Retinal pigment epithelial cell (primary cell): ENCODE measurements around the gene LSM11.

Source experiments
- DNase-seq: peaks from one replicate; pipeline ENCODE4 v3.0.0-alpha.2; 2010; ENCODE audit warnings: low read depth
- H3K4me3 ChIP-seq: 2 replicates; pipeline ENCODE4 v1.5.1; 2011; ENCODE audit warnings: mild to moderate bottlenecking, low read length, control low read depth, moderate library complexity
- TF ChIP-seq, protein P1 (sequence below): conservative IDR thresholded peaks from 2 replicates; pipeline ENCODE4 v1.5.1; 2011; ENCODE audit warnings: low read depth, low read length, control low read depth, inconsistent platforms

LSM11 gene

DNA sequence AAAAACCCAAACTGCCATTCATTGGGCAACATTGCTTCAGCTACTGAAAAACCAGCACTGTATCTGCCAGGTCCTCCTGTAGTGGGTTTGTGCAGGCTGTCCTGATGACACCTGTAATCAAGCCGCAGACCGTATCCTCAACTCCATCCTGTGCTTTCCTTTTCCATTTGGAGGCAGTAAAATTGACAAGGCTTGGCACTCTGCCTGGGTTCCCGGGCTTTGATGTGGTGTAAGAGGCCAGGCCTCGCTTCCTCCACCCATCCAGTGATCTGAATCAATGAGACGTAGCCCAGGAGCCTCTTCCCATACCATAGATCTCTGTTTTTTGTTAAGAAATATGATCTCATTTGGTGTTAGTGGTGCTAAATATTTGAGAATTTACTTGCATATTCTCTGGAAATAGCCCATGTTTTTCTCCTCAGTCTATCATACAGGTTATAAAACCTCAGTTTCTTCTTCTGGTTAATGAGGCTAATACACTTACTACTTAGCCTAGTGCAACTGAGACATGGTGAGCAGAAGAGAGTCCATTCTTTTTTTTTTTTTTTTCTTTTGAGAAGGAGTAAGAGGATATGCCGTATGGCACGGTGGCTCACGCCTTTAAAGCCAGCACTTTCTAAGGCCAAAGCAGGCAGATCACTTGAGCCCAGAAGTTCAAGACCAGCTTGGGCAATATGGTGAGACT lies 34.8 kb downstream of the LSM11 start:
- no peak for DNase-seq
- H3K4me3 ChIP-seq = no peak overlapping the region
- TF ChIP-seq, protein P1, sequence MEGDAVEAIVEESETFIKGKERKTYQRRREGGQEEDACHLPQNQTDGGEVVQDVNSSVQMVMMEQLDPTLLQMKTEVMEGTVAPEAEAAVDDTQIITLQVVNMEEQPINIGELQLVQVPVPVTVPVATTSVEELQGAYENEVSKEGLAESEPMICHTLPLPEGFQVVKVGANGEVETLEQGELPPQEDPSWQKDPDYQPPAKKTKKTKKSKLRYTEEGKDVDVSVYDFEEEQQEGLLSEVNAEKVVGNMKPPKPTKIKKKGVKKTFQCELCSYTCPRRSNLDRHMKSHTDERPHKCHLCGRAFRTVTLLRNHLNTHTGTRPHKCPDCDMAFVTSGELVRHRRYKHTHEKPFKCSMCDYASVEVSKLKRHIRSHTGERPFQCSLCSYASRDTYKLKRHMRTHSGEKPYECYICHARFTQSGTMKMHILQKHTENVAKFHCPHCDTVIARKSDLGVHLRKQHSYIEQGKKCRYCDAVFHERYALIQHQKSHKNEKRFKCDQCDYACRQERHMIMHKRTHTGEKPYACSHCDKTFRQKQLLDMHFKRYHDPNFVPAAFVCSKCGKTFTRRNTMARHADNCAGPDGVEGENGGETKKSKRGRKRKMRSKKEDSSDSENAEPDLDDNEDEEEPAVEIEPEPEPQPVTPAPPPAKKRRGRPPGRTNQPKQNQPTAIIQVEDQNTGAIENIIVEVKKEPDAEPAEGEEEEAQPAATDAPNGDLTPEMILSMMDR = no peak

DNA sequence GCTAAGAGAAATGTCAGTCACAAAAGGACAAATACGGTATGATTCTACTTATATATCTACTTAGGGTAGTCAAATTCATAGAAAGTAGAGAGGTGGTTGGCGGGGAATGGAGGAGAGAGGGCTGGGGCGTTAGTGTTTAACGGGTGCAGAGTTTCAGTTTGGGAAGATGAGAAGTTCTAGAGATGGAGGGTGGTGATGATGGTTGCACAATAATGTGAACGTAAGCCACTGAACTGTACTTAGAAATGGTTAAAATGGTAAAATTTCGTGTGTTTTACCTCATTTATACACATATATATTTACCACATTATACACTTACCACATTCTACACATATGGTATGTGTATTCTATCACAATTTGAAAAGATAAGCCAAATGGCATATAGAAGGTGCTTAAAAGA lies 35.7 kb downstream of the LSM11 start:
- DNase-seq = no peak
- TF ChIP-seq, protein P1 = no peak
- H3K4me3 ChIP-seq = no peak overlapping the region

DNA sequence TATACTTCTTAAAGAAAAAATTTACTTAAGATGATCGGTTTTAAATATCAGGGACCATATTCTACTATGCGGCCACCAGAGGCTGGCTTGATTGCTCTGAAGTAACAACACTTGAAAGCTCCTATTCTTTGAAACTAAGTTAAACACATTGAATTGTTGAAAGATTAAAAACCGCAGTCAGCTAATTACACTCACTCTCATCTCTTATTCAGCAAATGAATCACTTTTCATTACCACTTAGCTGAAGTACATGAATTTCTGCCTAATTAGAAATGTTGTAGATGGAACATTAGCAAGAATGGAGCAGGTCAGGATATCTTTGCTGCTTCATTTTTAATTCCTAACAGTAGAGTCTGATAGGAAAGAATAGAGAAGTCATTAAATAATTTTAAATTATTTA lies 42.3 kb downstream of the LSM11 start:
- peak; percentile 39 for DNase-seq
- TF ChIP-seq, protein P1 = peak; percentile 19
- H3K4me3 ChIP-seq = no peak overlapping the region

DNA sequence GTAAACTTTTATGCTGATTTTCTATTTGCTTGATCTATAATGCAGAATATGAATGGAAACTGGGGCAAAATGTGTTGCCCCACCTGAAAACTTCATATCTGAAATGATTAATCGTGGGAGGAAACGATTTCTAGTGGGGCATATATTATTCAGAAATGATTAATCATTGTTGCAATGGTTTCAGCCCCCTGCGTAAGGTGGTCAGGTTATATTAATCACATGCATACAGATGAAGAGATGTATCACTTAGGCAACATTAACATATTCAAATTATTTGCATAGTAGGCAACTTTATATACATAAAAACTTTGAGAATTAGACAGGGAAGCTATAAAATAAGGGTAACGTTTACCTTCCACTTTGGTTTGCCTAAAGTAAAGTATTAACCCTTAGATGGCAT lies 49.8 kb downstream of the LSM11 start:
- DNase-seq = no peak
- H3K4me3 ChIP-seq = no peak overlapping the region
- TF ChIP-seq, protein P1 = no peak

DNA sequence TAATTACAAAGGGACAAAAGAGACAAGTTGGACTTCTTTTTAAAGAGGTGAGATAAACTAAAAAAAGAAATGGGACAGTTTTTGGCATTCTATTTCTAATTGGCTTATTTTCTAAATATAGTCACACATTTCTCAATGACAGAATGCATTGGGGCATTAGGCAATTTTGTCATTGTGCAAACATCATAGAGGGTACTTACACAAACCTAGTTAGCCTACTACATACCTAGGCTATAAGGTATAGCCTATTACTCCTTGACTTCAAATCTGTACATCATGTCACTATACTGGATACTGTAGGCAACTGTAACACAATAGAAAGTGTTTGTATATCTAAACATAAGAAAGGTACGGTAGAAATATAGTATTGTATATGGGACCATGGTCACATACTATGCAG lies 56.1 kb downstream of the LSM11 start:
- TF ChIP-seq, protein P1 = no peak
- no peak overlapping the region for H3K4me3 ChIP-seq
- DNase-seq = no peak

DNA sequence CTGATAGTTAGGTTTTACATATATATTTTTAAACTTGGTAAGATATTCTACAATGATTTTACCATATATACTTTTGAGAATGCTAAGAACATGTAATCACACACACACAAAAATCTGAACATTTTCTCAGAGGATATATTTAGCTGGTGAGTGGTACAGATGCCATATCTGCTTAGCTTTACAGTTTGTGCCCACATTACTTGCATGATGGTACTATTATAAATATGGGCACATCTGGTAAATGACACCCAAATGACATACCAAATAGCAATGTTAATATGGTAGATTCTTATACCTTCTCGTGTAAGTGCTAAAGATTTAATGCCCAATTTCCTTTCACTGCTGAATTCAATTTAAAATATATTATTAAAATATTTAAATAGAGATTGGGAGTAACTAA lies 56.6 kb downstream of the LSM11 start:
- TF ChIP-seq, protein P1 = no peak
- no peak for DNase-seq
- no peak overlapping the region for H3K4me3 ChIP-seq

DNA sequence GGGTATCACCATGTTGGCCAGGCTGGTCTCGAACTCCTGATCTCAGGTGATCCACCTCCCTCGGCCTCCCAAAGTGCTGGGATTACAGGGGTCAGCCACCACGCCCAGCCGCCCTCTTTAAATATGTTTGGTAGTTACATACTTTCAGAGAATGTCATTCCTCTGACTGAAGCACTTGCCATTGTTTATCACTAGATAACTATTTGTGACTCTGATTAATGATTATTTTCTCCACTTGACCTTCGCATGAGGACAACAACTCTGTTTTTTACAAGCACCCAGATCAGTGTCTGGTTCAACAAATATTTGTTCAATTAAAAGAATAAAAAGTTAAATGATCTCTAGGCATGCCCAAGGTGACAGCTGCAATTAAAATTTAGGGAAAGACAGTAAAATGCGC lies 59.2 kb downstream of the LSM11 start:
- TF ChIP-seq, protein P1 = no peak
- H3K4me3 ChIP-seq = no peak overlapping the region
- no peak for DNase-seq
